Activated naive CD8-positive, alpha-beta T cell treated with anti-CD3 and anti-CD28 coated beads for 36 hours (primary cell): Measurements from ENCODE around the gene KCNJ11. TPM values are rescaled to one million over a fixed set of nuclear protein-coding genes. Genes with fewer than 3 reads are reported as not detected.
A peak's percentile ranks its signal among the peaks of the same experiment; 100 is the strongest.

ENCODE experiments used
- DNase-seq: peaks from one replicate; pipeline ENCODE4 v3.0.0; 2021
- H3K27ac Mint-ChIP-seq: one replicate; pipeline ENCODE4 v1.8.0; 2022; ENCODE audit warnings: mild to moderate bottlenecking, moderate library complexity, mixed read lengths
- H3K27me3 Mint-ChIP-seq: one replicate; pipeline ENCODE4 v1.8.0; 2022; ENCODE audit warnings: mild to moderate bottlenecking, mixed read lengths
- H3K36me3 Mint-ChIP-seq: one replicate; pipeline ENCODE4 v1.8.0; 2021; ENCODE audit warnings: mild to moderate bottlenecking, mixed read lengths
- H3K4me1 Mint-ChIP-seq: one replicate; pipeline ENCODE4 v1.8.0; 2021; ENCODE audit warnings: mixed read lengths
- H3K4me3 Mint-ChIP-seq: one replicate; pipeline ENCODE4 v1.8.0; 2022; ENCODE audit warnings: mild to moderate bottlenecking, moderate library complexity, mixed read lengths
- H3K9me3 Mint-ChIP-seq: one replicate; pipeline ENCODE4 v1.8.0; 2022; ENCODE audit warnings: mixed read lengths
- total RNA-seq, 2 experiments: library from RNA; stranded (reverse); gene quantifications; one replicate each; pipeline ENCODE4 v1.2.3, GENCODE V29; 2021

KCNJ11 gene
- total RNA-seq, 2 experiments from 2014 or later: 0.56 to 0.74 TPM

DNA sequence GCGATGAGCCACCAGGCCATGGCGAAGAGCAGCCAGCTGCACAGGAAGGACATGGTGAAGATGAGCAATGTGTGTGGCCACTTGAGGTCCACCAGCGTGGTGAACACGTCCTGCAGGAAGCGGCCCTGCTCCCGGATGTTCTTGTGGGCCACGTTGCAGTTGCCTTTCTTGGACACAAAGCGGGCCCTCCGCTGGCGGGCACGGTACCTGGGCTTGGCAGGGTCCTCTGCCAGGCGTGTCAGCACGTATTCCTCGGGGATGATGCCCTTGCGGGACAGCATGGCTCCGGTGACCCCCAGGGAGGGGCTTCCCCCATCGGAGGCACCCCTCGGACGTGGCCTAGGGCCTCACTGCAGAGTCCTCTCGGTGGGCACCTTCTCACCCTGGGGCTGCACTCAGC lies 648 bp downstream of the KCNJ11 start:
- Mint-ChIP-seq H3K36me3 (no peaks in the 10 kb centered on the region), H3K27me3 (peaks cover 10% of the 10 kb centered on the region), H3K9me3 (no peaks in the 10 kb centered on the region), H3K27ac (no peak overlapping the region), H3K4me3 (no peak overlapping the region), H3K4me1 (no peaks in the 10 kb centered on the region)
- DNase-seq: no peak

DNA sequence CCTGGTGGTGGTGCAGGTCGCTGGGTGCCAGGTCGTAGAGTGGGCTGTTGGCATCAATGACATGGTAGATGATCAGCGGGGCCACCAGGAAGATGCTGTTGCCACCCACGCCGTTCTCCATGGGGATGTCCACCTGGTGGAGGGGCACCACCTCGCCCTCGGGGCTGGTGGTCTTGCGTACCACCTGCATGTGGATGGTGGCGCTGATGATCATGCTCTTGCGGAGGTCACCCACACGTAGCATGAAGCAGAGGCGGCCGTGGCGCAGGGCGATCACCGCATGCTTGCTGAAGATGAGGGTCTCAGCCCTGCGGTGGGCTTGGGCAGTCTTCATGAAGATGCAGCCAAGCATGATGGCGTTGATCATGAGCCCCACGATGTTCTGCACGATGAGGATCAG lies 1.2 kb downstream of the KCNJ11 start:
- no peaks in the 10 kb centered on the region for H3K9me3 Mint-ChIP-seq
- no peak for DNase-seq
- H3K4me1 Mint-ChIP-seq: no peaks in the 10 kb centered on the region
- no peak overlapping the region for H3K27ac Mint-ChIP-seq
- H3K27me3 Mint-ChIP-seq: peaks cover 10% of the 10 kb centered on the region
- H3K36me3 Mint-ChIP-seq: no peaks in the 10 kb centered on the region
- H3K4me3 Mint-ChIP-seq: no peak overlapping the region

DNA sequence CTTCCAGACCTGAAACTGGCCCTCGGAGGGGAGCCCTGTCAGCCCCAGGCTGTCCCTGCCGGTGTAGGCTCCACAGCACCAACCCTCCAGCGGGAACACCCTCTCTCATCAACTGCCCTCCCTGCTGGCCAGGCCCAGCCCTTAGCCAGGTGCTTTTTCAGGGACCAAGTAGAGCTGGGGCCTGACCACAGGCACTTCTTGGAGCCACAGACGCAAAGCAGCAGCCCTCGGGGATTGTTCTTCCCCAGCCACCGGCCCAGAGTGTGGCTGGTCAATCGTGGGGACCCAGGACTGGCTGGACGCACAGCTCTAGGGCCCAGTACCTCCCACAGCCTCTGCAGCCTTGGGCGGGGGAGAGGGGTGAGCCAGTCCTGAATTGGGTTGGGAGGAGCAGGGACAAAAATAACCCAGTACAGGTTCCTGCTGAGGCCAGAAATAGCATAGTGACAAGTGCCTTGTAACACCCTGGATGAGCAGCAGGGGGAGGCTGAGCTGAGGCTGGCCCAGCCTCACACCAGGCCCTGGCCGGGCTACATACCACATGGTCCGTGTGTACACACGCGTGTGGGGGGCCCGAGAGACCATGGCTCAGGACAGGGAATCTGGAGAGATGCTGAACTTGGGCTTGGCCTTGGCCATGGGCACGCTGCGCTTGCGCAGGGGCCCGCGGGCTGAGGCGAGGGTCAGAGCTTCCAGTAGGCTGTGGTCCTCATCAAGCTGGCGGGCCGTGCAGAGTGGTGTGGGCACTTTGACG lies 2.0 kb downstream of the KCNJ11 start:
- DNase-seq: peak; percentile 59
- Mint-ChIP-seq H3K4me3 (no peak overlapping the region), H3K27ac (no peak overlapping the region), H3K4me1 (no peaks in the 10 kb centered on the region), H3K9me3 (no peaks in the 10 kb centered on the region), H3K36me3 (no peaks in the 10 kb centered on the region), H3K27me3 (peaks cover 10% of the 10 kb centered on the region)

DNA sequence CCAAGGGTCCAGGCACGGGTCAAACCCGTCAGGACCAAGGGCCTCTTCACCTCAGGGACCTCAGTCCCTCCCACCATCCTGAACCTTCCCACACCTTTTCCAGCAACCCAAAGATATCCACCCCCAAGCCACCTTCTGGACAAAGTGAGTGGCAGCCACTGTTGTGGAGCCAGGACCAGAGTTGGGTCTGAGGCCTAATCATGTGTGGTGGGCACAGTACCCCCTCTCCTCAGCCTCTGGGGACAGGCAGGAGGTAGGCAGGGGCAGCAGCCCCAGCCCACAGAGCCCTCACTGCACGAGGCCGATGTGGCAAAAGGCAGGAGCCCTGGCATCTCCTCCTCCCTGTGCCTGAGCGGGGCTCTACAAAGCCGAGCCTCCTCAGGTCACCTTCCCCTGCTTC lies 2.5 kb downstream of the KCNJ11 start:
- H3K27ac Mint-ChIP-seq: no peak overlapping the region
- no peak overlapping the region for H3K4me3 Mint-ChIP-seq
- H3K36me3 Mint-ChIP-seq: no peaks in the 10 kb centered on the region
- DNase-seq: no peak
- H3K27me3 Mint-ChIP-seq: peaks cover 10% of the 10 kb centered on the region
- H3K4me1 Mint-ChIP-seq: no peaks in the 10 kb centered on the region
- H3K9me3 Mint-ChIP-seq: no peaks in the 10 kb centered on the region

DNA sequence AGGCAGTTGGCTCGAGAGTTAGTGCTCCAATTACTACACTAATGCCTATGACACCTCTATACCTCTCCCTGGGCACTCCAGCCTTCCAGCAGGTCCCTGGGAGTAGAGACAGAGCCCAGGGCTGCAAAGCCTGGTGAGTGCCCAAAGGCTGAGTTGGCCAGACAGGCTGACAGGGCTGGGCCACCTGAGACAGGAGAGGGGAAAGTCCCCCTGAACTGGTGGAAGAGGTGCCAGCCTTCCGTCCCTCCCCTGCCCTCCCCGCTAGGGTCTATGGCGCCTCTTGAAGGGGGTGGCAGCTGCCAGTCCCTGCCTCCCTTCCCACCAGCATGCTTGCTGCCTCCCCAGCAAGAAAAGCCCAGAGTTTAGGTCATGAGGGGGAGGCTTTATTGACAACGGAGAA lies 3.0 kb downstream of the KCNJ11 start:
- Mint-ChIP-seq H3K27ac (no peak overlapping the region), H3K4me3 (no peak overlapping the region), H3K36me3 (no peaks in the 10 kb centered on the region), H3K9me3 (no peaks in the 10 kb centered on the region), H3K4me1 (no peaks in the 10 kb centered on the region), H3K27me3 (peaks cover 10% of the 10 kb centered on the region)
- DNase-seq: no peak

DNA sequence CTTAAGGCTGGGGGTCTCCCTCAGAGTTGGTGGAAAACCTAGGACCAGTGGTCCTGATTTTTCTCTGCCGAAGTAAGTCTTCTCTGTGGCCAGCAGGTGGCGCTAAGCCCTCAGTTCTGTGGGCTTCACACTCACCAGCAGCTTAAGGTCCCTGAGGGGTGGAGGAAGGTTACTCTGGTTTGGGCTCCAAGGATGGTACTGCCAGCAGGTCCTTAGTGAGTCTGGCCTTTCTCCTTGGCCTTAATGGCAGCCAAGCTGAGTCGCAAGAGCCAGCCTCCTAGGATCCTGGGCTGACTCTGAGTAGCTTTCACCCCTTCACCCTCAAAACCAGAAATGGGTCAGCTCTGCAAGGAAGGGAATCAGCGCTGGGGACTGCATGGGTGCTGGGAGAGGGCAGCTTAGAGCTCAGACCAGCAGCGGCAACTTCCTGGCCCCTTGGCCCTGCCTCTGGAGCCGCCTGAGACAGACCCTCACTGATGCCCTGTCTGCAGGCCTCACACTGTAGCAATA lies 4.4 kb downstream of the KCNJ11 start:
- H3K27ac Mint-ChIP-seq: no peak overlapping the region
- H3K9me3 Mint-ChIP-seq: no peaks in the 10 kb centered on the region
- H3K27me3 Mint-ChIP-seq: peaks cover 7% of the 10 kb centered on the region
- H3K4me3 Mint-ChIP-seq: no peak overlapping the region
- H3K36me3 Mint-ChIP-seq: no peaks in the 10 kb centered on the region
- H3K4me1 Mint-ChIP-seq: no peaks in the 10 kb centered on the region
- peak; percentile 77 for DNase-seq

DNA sequence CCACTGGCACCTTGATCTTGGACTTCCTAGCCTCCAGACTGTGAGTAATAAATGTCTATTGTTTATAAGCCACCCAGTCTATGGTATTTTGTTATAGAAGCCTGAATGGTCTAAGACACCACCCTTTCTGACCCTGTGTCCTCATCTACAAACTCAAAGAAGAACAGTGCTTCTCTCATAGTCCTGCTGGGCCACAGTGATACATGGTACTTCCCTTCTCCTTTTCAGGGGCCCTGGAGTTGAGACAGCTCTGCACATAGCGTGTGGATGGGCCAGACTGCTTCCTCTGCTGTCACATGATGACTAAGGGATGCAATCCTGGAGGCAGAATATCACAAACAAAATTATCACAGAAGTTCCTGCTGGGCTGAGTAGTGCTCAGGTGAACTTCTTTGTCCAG lies 5.0 kb downstream of the KCNJ11 start:
- H3K27ac Mint-ChIP-seq: no peak overlapping the region
- DNase-seq: no peak
- H3K36me3 Mint-ChIP-seq: no peaks in the 10 kb centered on the region
- no peak overlapping the region for H3K4me3 Mint-ChIP-seq
- no peaks in the 10 kb centered on the region for H3K4me1 Mint-ChIP-seq
- peaks cover 3% of the 10 kb centered on the region for H3K27me3 Mint-ChIP-seq
- H3K9me3 Mint-ChIP-seq: peaks cover under 1% of the 10 kb centered on the region

DNA sequence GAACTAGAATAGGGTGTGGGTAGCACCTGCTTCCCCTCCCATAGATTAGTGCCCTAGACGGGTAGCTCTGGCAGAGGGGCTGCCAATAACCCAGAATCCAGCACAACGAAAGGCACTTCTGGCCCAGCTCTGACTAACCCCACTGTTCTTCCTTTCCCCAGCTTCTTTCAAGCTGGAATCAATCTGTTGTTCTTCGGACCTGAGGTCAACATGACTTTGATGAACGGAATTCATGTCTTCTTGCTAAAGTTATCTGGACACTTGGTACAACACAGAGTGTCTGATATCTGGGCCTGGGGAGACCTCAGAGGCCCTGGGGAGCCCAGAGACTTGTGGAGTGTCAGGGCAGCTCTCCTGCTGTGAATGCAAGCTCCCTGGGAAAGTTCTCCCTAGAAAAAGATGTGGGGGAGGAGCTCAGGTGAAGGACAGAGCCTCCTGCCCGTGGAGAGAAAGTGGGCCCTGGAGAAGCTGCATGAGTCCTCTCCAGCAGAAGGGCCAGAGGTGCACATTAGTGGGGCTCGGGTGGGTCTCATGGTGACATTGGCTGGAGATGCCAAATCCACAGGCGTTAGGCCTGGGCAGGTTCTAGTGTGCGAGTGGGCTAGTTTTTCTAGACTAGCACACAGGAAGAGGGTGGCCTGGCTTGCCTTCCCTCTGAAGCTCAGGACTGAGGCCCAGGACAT lies 6.3 kb downstream of the KCNJ11 start:
- H3K27ac Mint-ChIP-seq: no peak overlapping the region
- H3K27me3 Mint-ChIP-seq: no peaks in the 10 kb centered on the region

DNA sequence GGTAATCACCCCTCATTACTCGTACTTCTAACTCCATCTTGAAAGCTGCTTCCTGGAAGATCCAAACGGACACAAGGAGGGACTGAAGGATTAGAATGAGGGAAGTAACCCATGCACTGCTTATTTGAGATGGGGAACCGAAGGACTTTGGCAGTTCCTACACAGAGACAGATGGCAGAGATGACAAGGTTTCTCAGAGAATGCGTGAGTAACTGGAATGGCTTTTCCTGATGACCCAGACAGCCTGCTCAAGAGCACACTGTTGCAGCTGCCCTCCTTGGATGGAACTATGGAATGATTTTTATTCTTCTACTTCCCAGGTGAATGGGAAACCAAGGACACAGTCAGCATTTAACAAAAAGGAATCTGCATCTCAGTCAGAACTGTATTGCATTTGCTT lies 7.3 kb downstream of the KCNJ11 start:
- no peak overlapping the region for H3K27ac Mint-ChIP-seq
- H3K9me3 Mint-ChIP-seq: peaks cover 1% of the 10 kb centered on the region
- no peaks in the 10 kb centered on the region for H3K4me1 Mint-ChIP-seq

More for the DNA sequence above, 6.3 kb downstream of the KCNJ11 start:
- Mint-ChIP-seq H3K4me1 (no peaks in the 10 kb centered on the region), H3K4me3 (no peak overlapping the region), H3K9me3 (peaks cover 1% of the 10 kb centered on the region), H3K36me3 (no peaks in the 10 kb centered on the region)
- DNase-seq: no peak

DNA sequence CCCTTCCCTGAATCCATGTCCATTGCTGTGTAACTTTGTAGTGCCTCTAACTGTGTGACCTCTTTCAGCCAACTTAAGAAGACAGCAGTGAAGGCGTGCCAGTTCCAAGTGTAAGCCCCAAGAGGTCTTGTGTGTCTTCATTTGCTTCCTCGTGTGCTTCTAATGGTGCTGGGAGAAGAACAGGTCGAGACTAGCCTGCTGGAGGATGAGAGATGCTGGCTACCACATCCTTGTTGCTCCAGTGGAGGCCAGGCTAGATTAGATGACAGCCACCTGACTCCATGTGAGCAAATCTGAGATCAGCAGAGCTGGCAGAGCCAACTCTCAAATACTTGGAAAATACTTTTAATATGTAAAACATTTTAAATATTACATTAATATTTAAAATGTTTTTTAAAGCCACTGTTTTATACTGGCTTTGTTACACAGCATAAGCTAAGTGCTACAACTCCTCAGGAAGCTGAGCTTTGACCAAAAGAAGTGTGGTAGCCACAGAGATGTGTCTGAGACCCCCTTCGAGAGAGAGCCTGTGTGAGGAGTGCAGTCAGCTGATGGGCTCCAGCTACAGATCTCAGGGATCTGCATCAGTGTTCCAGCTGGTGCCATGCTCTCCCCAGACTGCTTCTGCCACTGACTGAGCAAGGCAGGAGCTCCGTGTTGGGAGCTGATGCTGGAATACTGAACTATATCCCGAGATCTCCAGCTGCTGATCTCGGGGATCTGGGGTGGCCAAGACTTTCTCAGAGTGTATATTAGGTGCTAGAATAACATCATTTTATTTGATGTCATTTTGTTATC lies 8.9 kb downstream of the KCNJ11 start:
- Mint-ChIP-seq H3K36me3 (peaks cover 2% of the 10 kb centered on the region), H3K9me3 (peaks cover 1% of the 10 kb centered on the region), H3K4me3 (no peak overlapping the region), H3K27me3 (no peaks in the 10 kb centered on the region), H3K4me1 (no peaks in the 10 kb centered on the region), H3K27ac (no peak overlapping the region)
- DNase-seq: no peak

More for the DNA sequence above, 7.3 kb downstream of the KCNJ11 start:
- H3K27me3 Mint-ChIP-seq: no peaks in the 10 kb centered on the region
- DNase-seq: no peak
- no peaks in the 10 kb centered on the region for H3K36me3 Mint-ChIP-seq
- no peak overlapping the region for H3K4me3 Mint-ChIP-seq

DNA sequence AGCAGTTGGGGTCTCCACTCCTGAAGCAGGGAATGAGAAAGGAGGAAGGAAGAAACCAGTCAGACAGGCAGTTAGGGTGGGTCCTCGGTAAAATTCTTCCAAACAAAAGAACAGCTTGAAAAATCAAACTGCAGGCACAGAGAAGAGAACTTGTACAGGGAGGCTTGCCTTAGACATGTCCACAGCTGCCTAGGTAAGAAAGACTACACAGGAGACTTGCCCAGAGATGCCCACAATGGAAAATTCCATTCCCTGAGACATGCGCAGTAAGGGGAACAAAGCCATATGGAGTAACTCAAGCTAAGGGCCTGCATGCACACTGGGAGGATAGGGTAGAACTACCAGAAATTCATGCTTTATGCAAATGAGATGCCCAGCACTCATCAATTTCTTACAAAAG lies 9.8 kb downstream of the KCNJ11 start:
- no peaks in the 10 kb centered on the region for H3K27me3 Mint-ChIP-seq
- H3K4me1 Mint-ChIP-seq: no peaks in the 10 kb centered on the region
- H3K4me3 Mint-ChIP-seq: no peak overlapping the region
- H3K27ac Mint-ChIP-seq: no peak overlapping the region
- peaks cover 8% of the 10 kb centered on the region for H3K36me3 Mint-ChIP-seq
- DNase-seq: no peak
- H3K9me3 Mint-ChIP-seq: peaks cover 1% of the 10 kb centered on the region

DNA sequence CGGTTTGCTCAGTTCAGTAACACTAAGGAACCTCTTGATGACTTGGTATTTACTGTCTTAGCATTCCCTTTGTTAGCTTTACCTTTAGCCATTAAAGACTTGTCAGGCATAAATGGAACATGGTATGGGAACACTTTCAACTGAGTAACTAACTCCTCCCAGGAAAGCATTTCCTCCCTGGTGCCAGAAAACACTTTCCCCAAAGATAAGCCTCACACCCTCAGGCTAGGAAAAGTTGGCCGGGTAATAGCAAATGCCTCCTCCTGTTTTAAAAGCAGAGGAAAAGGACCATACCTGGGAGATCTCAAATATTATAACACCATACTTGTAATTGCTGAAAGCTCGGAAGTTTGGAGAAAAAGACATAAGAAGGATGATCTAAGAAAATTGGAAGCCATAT lies 12.0 kb downstream of the KCNJ11 start:
- peaks cover 30% of the 10 kb centered on the region for H3K36me3 Mint-ChIP-seq
- peaks cover 16% of the 10 kb centered on the region for H3K9me3 Mint-ChIP-seq
- no peaks in the 10 kb centered on the region for H3K4me1 Mint-ChIP-seq
- H3K27me3 Mint-ChIP-seq: no peaks in the 10 kb centered on the region
- no peak overlapping the region for H3K4me3 Mint-ChIP-seq
- no peak for DNase-seq
- no peak overlapping the region for H3K27ac Mint-ChIP-seq

DNA sequence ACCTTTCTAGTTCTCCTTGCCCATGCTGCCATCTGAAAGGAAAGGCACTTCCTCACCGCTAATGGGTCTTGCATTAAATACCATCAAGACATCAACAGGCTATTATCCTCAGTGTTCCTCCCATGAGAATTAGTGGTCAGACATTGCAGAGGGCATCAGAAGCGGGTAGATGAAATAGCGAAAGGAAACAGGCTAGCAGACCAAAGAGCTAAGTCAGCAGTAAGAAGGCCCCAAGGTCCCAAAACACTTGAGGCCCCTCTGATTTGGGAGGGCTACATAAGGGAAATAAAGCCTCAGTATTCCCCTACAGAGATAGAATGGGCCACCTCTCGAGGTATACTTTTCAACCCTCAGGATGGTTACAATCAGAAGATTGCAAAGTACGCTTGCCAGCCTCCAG lies 12.9 kb downstream of the KCNJ11 start:
- Mint-ChIP-seq H3K4me1 (no peaks in the 10 kb centered on the region), H3K27me3 (no peaks in the 10 kb centered on the region), H3K36me3 (peaks cover 39% of the 10 kb centered on the region), H3K4me3 (no peak overlapping the region), H3K9me3 (peaks cover 25% of the 10 kb centered on the region), H3K27ac (no peak overlapping the region)
- no peak for DNase-seq

DNA sequence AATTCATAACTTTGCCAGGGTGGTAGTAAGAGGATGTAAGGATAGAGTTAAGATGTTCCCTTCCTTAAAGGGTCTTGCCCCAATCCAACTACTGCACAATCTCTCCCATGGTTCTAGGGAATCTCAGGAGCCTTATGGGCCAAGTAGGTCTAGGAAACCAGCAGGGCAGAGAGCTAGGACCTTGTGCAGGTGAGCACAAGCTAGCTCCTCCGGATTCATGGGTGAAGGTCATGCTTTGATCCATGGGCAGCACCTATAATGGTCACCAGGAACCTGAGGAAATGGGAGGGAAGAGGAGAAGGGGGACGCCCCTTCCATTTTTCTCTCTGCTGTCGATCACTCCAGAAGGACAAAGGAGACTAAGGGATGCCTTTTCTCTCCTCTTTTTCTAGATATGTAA lies 16.8 kb downstream of the KCNJ11 start:
- Mint-ChIP-seq H3K4me3 (no peak overlapping the region), H3K4me1 (peaks cover 3% of the 10 kb centered on the region), H3K27ac (no peak overlapping the region), H3K36me3 (peaks cover 77% of the 10 kb centered on the region), H3K9me3 (peaks cover 42% of the 10 kb centered on the region), H3K27me3 (no peaks in the 10 kb centered on the region)
- no peak for DNase-seq

DNA sequence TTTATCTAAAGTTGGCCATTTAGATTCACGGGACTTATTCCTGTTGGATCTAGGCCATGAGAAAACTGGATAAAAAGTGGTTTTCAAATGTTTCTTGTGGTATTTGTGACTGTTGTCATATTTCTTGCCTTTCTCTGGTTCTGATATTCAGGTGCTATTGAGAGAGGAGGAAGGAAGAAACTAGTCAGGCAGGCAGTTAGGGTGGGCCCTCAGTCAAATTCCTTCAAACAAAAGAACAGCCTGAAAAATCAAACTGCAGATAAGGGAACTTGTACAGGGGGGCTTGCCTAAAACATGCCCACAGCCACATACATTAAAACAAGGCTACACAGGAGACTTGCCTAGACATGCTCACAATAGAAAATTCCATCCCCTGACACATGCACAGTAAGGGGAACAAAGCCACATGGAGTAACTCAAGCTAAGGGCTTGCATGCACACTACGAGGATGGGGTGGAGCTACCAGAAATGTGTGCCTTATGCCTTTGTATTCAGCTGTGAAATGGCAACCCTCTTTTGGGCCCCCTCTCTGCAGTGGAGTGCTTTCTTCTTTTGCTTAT lies 18.7 kb downstream of the KCNJ11 start:
- Mint-ChIP-seq H3K27me3 (no peaks in the 10 kb centered on the region), H3K27ac (no peak overlapping the region), H3K9me3 (peaks cover 42% of the 10 kb centered on the region), H3K4me1 (peaks cover 3% of the 10 kb centered on the region), H3K4me3 (no peak overlapping the region), H3K36me3 (peaks cover 75% of the 10 kb centered on the region)
- DNase-seq: no peak
